ENCODE measurements around the gene PLEKHG7.

DNA sequence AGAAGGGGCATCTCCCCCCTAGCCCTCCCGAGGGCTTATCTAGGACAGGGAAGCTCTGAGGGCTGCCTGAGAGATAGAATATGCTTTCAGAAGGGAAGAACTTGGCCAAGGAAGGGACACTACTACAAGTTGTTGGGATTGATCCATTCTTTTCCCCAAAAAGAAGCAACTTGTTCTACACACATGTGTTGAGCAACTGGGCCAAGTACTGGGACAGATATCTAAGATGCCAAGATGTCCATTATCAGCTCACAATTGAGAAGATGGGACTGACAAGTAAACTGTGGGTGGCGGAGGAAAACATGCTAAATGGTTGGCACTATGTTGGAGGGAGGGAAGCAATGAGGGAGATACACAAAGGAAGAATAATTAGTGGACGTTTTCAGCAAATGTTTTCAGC lies 30.9 kb downstream of the PLEKHG7 start:
- TF ChIP-seq, protein P1, sequence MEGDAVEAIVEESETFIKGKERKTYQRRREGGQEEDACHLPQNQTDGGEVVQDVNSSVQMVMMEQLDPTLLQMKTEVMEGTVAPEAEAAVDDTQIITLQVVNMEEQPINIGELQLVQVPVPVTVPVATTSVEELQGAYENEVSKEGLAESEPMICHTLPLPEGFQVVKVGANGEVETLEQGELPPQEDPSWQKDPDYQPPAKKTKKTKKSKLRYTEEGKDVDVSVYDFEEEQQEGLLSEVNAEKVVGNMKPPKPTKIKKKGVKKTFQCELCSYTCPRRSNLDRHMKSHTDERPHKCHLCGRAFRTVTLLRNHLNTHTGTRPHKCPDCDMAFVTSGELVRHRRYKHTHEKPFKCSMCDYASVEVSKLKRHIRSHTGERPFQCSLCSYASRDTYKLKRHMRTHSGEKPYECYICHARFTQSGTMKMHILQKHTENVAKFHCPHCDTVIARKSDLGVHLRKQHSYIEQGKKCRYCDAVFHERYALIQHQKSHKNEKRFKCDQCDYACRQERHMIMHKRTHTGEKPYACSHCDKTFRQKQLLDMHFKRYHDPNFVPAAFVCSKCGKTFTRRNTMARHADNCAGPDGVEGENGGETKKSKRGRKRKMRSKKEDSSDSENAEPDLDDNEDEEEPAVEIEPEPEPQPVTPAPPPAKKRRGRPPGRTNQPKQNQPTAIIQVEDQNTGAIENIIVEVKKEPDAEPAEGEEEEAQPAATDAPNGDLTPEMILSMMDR (IDR thresholded peaks at IDR 0.05; ENCODE audit: low read depth, low read length, missing input control) = no peak
- TF ChIP-seq, protein P2, sequence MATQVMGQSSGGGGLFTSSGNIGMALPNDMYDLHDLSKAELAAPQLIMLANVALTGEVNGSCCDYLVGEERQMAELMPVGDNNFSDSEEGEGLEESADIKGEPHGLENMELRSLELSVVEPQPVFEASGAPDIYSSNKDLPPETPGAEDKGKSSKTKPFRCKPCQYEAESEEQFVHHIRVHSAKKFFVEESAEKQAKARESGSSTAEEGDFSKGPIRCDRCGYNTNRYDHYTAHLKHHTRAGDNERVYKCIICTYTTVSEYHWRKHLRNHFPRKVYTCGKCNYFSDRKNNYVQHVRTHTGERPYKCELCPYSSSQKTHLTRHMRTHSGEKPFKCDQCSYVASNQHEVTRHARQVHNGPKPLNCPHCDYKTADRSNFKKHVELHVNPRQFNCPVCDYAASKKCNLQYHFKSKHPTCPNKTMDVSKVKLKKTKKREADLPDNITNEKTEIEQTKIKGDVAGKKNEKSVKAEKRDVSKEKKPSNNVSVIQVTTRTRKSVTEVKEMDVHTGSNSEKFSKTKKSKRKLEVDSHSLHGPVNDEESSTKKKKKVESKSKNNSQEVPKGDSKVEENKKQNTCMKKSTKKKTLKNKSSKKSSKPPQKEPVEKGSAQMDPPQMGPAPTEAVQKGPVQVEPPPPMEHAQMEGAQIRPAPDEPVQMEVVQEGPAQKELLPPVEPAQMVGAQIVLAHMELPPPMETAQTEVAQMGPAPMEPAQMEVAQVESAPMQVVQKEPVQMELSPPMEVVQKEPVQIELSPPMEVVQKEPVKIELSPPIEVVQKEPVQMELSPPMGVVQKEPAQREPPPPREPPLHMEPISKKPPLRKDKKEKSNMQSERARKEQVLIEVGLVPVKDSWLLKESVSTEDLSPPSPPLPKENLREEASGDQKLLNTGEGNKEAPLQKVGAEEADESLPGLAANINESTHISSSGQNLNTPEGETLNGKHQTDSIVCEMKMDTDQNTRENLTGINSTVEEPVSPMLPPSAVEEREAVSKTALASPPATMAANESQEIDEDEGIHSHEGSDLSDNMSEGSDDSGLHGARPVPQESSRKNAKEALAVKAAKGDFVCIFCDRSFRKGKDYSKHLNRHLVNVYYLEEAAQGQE (IDR thresholded peaks at IDR 0.05) = no peak
- TF ChIP-seq GABPA (IDR thresholded peaks at IDR 0.05 in 1 of 2, conservative IDR thresholded peaks at IDR 0.05 in 1 of 2) = no peak
- TF ChIP-seq, protein P3, sequence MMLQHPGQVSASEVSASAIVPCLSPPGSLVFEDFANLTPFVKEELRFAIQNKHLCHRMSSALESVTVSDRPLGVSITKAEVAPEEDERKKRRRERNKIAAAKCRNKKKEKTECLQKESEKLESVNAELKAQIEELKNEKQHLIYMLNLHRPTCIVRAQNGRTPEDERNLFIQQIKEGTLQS (IDR thresholded peaks at IDR 0.05) = no peak
- no peak for TF ChIP-seq YY1 (IDR thresholded peaks at IDR 0.05)
- TF ChIP-seq NR2F2 (IDR thresholded peaks at IDR 0.05) = no peak
- no peak for TF ChIP-seq RAD21 (IDR thresholded peaks at IDR 0.05)
- no peak for TF ChIP-seq EGR1 (IDR thresholded peaks at IDR 0.05; ENCODE audit: low read depth in 2 of 2)
- no peak for TF ChIP-seq HNF4A (conservative IDR thresholded peaks at IDR 0.05)
- no peak for TF ChIP-seq TAF1 (conservative IDR thresholded peaks at IDR 0.05)
